HL-60/S4 (cell line): ENCODE results near the gene GNAT1.

Experiments used
- in situ Hi-C: fragments of 300-500 bp; cut with MboI; formaldehyde crosslinking; loops from 2 replicates; pipeline ENCODE4 v1.14.3; 2022; ENCODE audit warnings: low sequenced_read_pairs

GNAT1 gene

GRCh38 chr3:50174947-50175524 lies 16.4 kb upstream of the GNAT1 start:
- in situ Hi-C loops = no loop called here

- in situ Hi-C loops = no loop called here
Measured at GRCh38 chr3:50177346-50177745, 14.1 kb upstream of the GNAT1 start.

GRCh38 chr3:50179710-50180109 lies 11.7 kb upstream of the GNAT1 start:
- in situ Hi-C loops = loop anchor here (10.0 kb wide), 1 partner anchor 55 kb away; no protein-coding TSS in a partner anchor

- in situ Hi-C loops = loop anchor here (10.0 kb wide), 1 partner anchor 57 kb away; no protein-coding TSS in a partner anchor
Measured at GRCh38 chr3:50181985-50182384, 9.4 kb upstream of the GNAT1 start.

- in situ Hi-C loops = loop anchor here (10.0 kb wide), 1 partner anchor 58 kb away; no protein-coding TSS in a partner anchor
Measured at GRCh38 chr3:50182533-50183099, 8.8 kb upstream of the GNAT1 start.

- in situ Hi-C loops = loop anchor here (10.0 kb wide), 1 partner anchor 59 kb away; no protein-coding TSS in a partner anchor
Measured at GRCh38 chr3:50183755-50184154, 7.7 kb upstream of the GNAT1 start.

GRCh38 chr3:50184242-50184978 lies 7.0 kb upstream of the GNAT1 start:
- in situ Hi-C loops = loop anchor here (10.0 kb wide), 1 partner anchor 60 kb away; no protein-coding TSS in a partner anchor

- in situ Hi-C loops = loop anchor here (10.0 kb wide), 1 partner anchor 60 kb away; no protein-coding TSS in a partner anchor
Measured at GRCh38 chr3:50185230-50185629, 6.2 kb upstream of the GNAT1 start.

- in situ Hi-C loops = loop anchor here (10.0 kb wide), 1 partner anchor 61 kb away; no protein-coding TSS in a partner anchor
Measured at GRCh38 chr3:50186096-50186495, 5.3 kb upstream of the GNAT1 start.

GRCh38 chr3:50187750-50188149 lies 3.7 kb upstream of the GNAT1 start:
- in situ Hi-C loops = loop anchor here (10.0 kb wide), 1 partner anchor 63 kb away; no protein-coding TSS in a partner anchor

- in situ Hi-C loops = loop anchor here (10.0 kb wide), 1 partner anchor 64 kb away; no protein-coding TSS in a partner anchor
Measured at GRCh38 chr3:50189274-50189673, 2.1 kb upstream of the GNAT1 start.

- in situ Hi-C loops = loop anchor here (10.0 kb wide), 1 partner anchor 65 kb away; no protein-coding TSS in a partner anchor
Measured at GRCh38 chr3:50189989-50190388, 1.4 kb upstream of the GNAT1 start.

GRCh38 chr3:50192124-50192523 lies 714 bp downstream of the GNAT1 start:
- in situ Hi-C loops = no loop called here

- in situ Hi-C loops = no loop called here
Measured at GRCh38 chr3:50192689-50193141, 1.3 kb downstream of the GNAT1 start.

- in situ Hi-C loops = no loop called here
Measured at GRCh38 chr3:50193286-50193685, 1.9 kb downstream of the GNAT1 start.

- in situ Hi-C loops = no loop called here
Measured at GRCh38 chr3:50193746-50194127, 2.3 kb downstream of the GNAT1 start.

GRCh38 chr3:50194128-50194902 lies 2.9 kb downstream of the GNAT1 start:
- in situ Hi-C loops = no loop called here

- in situ Hi-C loops = no loop called here
Measured at GRCh38 chr3:50194903-50195500, 3.6 kb downstream of the GNAT1 start.

- in situ Hi-C loops = no loop called here
Measured at GRCh38 chr3:50195501-50196252, 4.3 kb downstream of the GNAT1 start.
